HuH-7 (cell line): ENCODE measurements around the gene CHRNA10.
A peak's percentile ranks its signal among the peaks of the same experiment; 100 is the strongest.

Experiments used
- DNase-seq: peaks from one replicate; pipeline ENCODE4 v3.0.0; 2011; ENCODE audit warnings: low spot score

CHRNA10 gene, protein sequence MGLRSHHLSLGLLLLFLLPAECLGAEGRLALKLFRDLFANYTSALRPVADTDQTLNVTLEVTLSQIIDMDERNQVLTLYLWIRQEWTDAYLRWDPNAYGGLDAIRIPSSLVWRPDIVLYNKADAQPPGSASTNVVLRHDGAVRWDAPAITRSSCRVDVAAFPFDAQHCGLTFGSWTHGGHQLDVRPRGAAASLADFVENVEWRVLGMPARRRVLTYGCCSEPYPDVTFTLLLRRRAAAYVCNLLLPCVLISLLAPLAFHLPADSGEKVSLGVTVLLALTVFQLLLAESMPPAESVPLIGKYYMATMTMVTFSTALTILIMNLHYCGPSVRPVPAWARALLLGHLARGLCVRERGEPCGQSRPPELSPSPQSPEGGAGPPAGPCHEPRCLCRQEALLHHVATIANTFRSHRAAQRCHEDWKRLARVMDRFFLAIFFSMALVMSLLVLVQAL

DNA sequence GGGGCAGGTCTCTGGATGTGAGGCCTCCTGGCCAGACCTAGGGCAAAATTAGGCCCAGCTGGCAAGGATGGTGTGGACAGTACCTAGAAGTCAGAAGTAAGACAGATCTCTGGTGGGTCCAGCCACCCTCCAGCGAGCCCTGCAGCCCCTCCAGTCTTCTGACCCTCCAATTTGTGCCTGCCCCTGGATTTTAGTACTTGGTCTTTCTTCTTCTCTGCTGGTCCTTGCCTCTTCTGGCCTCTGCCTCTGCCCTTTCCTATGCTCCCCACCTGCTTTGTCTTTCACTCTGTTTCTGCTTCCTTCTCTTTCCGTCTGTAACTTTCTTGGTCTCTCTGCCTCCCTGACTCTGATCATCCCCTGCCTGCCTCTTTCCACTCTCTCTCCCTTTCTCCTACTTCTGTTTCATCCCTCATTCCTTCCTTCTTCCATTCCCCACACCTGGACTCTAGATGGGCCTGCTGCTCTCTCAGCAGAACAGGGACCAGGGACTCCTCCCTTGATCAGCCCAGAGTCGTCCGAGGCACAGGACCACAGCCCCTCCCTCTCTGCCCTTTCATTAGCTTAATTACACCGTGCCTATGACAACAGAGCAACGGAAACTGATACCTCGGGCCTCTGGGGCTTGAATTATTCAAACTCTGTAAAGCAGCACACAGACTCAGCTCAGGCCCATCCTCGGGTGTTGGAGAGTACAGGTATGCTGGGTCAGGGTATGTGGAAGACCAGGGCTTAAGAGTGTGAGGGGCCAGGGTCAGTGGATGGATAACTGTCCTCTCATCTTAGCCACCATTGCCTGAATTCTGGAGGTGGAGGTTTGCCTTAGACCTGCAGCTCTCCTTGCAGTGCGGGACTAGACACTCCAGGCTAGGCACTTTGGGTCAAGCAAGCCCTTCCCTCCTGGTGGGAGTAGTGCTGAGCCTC is at the start of gene CHRNA10:
Gene CHRNA10, minus strand, starts transcription at position 51 of the 921 bp plus-strand sequence. CDS start 72 bp downstream, outside the sequence.
- DNase-seq = no peak

DNA sequence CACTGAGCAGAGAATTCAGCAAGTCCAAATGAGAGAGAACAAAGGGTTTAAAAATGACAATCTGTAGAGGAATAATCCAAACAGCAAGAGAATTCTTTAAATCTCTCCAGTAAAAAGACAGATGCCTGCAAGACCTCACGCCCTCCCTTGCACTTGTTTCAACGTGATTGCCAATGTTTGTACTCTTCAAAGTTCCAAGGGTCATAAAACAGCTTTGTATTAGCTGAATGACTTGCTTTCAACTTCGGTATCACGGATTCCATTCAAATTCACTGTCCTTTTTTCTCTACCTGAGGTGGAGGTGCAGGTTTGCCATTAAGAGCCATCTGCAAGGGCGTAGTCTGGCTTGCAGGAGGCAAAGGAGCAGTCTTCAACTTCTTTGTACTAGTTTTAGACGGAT is 41.1 kb upstream of the CHRNA10 start:
- DNase-seq = peak; percentile 20

DNA sequence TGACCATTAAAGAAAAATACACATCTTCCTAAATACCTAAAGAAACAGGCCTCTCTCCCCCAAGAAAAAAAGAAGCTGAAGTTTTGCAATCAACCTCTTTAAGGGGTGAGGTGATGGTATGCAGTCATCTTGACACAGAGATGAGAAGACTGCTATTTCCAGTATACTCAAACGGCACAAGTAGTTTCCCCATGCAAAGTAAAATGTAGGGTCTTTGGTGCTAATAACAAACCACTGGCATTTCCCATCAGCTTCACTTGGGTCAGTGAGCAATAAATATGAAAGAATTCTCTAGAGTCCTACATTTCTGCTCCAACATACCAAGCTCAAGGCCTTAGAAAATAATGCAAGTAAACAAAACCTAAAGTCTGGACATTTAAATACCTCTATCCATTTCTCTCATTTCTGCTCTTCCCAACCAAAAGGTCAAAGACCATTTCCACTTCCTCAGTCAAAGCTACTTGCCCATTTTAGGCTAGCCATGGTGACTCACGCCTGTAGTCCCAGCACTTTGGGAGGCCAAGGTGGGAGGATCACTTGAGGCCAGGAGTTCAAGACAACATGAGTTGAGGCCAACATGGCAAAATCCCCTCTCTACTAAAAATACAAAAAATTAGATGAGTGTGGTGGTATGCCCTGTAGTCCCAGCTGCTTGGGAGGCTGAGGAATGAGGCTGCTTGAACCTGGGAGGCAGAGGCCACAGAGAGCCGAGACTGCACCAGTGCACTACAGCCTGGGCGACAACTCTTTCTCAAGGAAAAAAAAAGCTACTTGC is 39.5 kb upstream of the CHRNA10 start:
- DNase-seq = no peak

DNA sequence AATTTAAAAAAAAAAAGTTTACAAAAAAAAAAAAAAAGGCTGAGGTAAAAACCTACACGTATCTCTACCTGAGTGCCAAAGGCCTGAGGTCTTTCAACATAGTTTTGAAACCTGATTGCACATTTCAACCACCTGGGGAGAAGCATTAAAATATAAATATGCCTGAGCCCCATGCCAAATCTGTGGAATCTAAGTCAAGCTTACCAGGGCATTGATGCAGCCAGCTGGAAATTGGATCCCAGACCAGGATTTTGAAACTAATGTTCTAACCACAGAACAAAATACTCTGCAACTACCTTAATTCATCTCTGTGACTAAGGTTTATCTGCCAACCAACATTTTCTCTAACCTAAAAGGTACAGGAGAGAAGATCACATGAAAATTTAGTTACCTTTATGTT is 38.8 kb upstream of the CHRNA10 start:
- no peak for DNase-seq

DNA sequence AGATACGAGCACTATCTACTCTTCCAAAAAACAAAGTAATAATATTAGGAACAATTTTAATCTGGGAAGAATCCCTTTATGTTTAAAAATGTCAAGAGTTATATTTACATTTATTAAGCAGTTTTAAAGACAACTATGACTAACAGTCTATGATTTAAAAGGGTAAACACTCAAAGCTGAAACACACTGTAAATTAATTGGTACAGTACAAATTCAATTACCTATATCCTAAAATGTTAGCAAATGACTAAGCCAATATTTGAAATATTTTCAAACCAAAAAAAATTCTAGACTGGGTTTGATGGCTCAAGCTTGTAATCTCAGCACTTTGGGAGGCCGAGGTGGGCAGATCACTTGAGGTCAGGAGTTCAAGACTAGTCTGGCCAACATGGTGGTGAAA is 36.0 kb upstream of the CHRNA10 start:
- no peak for DNase-seq

DNA sequence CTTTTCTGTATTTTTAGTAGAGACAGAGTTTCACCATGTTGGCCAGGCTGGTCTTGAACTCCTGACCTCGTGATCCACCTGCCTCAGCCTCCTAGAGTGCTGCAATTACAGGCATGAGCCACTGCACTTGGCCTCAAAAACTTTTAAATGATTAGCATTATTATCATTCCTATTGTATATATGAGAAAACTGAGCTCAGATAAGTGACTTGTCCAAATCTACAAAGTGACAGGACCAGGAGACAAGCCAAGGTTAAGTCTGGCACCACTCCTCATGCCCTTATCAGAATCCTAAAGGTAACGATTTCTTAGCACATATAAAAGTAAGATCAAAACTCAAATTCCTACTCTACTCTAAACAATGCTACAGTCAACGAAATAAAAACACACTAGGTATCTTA is 32.2 kb upstream of the CHRNA10 start:
- DNase-seq = no peak

DNA sequence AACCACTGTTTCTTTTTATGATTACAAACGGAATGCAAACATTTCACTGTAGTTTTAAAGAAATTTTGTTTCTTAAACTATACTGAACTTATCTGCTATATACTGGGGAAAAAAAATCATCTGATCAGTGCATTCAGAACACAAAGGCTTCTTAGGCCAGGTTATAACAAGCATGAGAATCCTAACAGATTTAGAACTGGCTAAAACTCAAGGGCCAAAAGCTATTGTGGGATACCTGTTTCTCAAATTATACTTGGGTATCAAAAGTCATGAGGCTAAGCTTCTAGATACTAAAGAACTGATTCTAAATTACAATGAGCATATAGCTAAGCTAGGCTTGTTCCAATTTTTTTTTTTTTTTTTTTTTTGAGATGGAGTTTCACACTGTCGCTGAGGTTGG is 29.7 kb upstream of the CHRNA10 start:
- DNase-seq = no peak

DNA sequence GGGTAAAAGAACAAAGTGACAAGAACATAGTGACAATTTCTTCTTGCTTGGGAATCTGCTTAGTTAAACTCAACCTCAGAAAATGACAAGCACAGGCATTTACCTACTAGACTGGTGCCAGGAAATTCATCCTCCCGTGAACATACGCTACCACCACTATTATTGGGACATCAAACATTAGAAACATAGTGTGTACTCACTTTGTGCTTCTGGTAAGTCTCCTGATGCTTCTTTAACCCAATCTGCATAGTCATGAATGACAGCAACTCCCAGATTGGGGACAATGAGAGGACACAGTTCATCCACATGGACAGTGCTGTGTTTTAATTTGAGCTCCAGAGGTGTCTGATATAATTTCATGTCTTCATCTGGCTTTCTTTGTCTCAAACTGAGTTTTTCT is 29.2 kb upstream of the CHRNA10 start:
- no peak for DNase-seq

DNA sequence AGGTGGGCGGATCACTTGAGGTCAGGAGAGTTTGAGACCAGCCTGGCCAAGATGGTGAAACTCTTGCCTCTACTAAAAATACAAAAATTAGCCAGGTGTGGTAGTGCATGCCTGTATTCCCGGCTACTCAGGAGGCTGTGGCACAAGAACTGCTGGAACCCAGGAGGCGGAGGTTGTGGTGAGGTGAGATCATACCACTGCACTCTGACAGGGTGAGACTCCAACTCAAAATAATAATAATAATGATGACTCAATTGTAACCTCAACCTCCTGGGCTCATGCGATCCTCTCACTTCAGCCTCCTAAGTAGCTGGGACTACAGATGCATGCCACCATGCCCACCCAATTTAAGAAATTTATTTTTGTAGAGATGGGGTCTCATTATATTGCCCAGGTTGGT is 15.6 kb upstream of the CHRNA10 start:
- no peak for DNase-seq

DNA sequence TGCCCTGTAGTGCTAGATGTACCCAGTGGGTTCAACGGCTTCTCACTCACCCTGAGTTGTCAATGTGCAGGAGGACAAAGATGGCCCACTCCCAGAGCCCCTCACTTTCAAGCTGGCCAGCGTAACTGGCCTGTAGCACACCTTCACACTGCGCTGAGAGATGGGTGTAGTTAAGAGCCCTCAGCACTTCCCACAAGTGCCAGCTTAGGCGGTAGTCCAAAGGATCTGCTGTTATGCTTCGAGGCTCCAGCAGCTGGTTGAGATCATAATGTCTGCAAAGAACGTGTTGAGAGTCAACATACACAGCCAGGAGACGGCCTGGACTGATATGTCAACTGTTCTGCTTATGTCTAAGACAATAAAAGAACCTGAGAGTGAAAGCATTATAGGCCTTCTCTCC is 14.7 kb upstream of the CHRNA10 start:
- no peak for DNase-seq

DNA sequence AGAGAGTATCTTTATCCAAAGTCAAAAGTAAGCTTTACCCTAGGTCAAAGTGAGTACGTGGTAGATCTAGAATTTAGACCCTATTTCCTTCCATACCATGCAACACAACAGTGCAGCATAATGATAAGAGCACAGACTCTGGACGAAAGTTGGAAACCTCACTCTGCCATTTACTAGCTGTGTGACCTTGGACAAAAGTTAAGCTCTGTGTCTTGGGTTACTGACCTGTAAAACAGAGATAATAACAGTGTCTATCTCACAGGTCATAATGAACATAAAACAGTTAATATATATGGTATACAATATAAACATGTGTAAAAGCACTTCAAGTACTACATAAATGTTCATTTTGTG is 13.6 kb upstream of the CHRNA10 start:
- no peak for DNase-seq

DNA sequence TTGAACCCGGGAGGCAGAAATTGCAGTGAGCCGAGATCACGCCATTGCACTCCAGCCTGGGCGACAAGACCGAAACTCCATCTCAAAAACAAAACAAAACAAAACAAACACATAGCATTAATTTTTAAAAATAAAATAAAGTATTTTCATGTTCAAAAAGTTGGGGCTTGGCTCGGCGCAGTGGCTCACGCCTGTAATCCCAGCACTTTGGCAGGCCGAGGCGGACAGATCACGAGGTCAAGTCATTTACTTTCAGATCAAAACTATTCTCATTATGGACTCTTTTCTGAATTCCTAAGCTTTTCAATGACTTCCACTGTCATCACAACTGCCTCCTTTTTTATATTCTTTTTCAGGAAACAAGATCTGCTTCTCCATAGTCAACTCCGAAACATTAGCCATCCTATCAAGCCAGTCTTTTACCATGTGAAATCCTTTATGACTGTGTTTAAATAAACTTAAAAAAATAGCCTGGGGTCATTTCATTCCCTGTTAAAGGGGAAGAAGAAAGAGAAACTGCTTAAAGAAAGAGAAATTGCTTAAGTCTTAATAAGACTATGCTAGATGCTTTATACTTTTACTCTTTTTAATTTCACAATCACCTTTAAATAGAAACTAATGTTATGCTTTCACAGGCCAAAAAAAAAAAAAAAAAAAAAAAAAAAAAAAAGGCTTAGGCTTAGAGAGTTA is 13.1 kb upstream of the CHRNA10 start:
- DNase-seq = no peak

DNA sequence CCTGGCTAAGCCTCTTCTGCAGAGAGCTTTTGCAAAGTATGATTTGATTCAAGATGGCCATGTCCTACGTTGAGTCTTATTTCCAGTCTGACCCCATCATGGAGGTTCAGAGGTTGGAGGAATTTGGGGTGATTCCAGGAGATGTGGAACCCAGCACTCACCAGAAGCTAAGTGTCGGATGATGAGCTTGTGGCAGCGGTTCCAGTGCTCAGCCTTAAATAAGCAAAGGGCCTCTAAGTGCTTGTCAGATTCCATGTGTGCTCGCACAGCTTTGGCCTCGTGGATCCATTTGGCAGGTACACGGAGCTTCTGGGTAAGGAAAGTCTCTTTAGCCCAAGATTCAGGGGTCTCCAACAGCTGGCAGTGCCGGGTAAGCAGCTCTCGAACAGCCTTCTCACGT is 11.9 kb upstream of the CHRNA10 start:
- no peak for DNase-seq

DNA sequence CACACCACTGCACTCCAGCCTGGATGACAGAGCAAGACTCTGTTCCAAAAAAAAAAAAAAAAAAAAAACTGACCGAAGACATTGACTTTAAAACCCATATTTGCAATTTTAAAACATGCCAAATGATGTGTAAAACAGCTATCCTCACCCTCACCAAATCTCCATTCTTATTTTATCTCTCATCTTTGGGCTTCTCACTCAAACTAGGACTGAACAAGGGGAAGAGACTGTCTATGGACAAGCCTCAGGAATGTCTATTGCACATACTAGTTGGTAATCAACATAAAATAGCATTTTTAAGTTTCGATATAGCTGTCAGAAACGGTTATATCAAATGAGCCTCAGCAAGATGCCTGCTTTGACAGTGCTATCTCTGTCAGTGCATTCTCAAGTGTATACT is 7.9 kb upstream of the CHRNA10 start:
- DNase-seq = no peak

DNA sequence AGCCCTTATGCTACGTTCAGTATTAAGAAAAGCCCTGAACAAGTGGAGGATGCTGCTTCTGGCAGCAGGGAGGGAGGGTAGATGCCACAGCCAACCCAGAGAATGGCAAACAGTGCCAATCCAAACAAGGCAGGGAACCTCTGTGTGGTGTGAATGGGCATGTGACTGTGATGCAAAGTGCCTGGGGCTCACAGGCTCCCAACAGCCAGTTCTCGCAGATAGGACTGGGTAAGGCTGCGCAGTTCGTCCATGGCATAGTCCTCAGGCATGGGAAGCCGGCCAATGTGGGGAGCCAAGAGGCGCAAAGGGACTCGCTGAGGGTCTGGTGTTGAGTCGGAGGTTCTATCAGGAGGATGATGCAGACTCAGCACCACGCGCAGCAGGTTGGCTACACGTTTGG is 4.8 kb upstream of the CHRNA10 start:
- no peak for DNase-seq

DNA sequence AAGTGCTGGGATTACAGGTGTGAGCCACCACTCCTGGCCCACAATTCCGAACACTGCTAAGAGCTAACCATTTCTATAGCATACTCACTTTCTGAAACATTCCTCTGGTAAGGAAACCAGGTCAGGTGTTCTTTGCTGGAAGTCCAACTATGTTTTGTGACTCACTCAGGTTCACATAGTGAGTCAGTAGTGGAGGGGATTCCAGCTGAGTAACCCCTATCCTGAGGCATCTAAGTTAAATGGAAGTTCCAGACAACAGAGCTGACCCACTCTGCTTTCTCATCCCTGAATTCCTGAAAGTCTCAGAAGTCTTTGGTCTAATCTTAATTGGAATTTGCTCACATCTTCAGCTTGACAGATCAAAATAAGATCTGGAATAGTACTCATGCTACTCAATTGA is 3.0 kb upstream of the CHRNA10 start:
- no peak for DNase-seq

DNA sequence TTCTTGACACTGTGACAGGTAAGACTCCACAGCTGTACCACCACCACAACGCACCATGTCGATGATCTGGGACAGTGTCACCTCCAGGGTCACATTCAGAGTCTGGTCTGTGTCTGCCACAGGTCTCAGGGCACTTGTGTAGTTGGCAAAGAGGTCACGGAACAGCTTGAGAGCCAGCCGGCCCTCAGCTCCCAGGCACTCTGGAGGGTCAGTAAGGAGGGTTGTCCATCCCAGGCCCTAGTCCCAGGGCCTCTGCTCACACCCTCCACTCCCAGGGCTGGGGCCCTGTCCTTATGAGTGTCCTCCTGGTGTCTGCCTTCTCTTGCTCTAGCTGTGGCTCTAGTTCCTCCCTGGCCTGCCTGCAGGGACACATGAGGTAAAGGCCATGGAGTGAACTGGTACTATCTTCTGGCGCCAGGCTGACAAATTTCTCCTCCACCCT is 1.4 kb downstream of the CHRNA10 start:
- DNase-seq = no peak

DNA sequence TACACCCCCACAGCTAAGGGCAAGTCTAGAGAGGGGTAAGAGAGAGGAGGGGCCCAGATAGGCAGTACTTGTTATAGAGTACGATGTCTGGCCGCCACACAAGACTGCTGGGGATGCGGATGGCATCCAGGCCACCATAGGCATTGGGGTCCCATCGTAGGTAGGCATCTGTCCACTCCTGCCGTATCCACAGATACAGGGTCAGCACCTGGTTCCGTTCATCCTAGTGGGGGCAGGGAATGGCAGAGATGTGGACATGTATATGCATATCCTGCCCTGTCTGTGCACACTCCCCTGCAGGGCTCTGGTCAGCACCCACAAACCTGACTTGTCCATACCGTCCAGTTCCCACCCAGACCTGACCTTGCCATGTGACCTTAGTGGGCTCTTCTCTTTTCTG is 2.1 kb downstream of the CHRNA10 start:
- DNase-seq = no peak

DNA sequence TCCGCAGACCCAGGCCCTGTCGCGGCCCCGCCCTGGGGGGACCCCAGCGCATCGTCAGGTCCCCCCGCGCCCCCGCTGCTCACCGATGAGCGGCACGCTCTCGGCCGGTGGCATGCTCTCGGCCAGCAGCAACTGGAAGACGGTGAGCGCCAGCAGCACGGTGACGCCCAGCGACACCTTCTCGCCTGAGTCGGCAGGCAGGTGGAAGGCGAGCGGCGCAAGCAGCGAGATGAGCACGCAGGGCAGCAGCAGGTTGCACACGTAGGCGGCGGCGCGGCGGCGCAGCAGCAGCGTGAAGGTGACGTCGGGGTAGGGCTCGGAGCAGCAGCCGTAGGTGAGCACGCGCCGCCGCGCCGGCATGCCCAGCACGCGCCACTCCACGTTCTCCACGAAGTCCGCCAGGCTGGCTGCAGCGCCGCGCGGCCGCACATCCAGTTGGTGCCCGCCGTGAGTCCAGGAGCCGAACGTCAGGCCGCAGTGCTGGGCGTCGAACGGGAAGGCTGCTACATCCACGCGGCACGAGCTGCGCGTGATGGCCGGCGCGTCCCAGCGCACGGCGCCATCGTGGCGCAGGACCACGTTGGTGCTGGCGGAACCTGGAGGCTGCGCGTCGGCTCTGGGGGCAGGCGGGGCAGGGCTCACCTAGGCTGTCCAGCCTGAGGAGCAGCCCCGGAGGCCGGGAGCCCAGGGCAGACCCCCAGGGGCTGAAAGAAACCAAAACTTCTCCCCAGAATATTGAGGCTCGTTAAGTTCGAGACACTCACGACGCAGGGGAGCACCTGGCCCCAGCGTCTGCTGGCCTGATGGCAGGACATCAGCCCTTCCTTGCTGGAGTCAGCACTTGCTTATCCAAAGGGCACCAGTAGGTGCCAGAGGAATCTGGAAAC is 3.8 kb downstream of the CHRNA10 start:
- DNase-seq = no peak

DNA sequence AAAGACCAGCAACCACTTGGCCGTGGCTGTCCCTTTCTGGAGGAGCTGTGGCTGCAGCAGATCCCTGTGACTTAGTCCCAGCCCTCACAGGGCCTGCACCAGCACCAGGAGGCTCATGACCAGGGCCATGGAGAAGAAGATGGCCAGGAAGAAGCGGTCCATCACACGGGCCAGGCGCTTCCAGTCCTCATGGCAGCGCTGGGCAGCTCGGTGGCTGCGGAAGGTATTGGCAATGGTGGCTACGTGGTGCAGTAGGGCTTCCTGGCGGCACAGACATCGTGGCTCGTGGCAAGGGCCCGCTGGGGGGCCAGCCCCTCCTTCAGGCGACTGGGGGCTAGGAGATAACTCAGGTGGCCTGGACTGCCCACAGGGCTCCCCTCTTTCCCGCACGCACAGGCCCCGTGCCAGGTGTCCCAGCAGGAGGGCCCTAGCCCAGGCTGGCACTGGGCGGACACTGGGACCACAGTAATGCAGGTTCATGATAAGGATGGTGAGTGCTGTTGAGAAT is 5.1 kb downstream of the CHRNA10 start:
- DNase-seq = no peak
